K562 (cell line): ENCODE results near the gene DKKL1. TPM values are rescaled to one million over a fixed set of nuclear protein-coding genes. Genes with fewer than 3 reads are reported as not detected.

Experiments
- CBX2 ChIP-seq: fragments of 200-600 bp; sonication (generic); IDR thresholded peaks from one replicate; pipeline ENCODE4 v1.6.1; 2012; ENCODE audit warnings: mild to moderate bottlenecking, low read length, inconsistent platforms; ENCODE audit not compliant: insufficient read depth, poor library complexity, severe bottlenecking
- CHCHD3 ChIP-seq: fragments of 250-450 bp; sonication (Bioruptor Pico); IDR thresholded peaks from 2 replicates; pipeline ENCODE4 v2.1.2; 2022; ENCODE audit warnings: mild to moderate bottlenecking
- CREBBP ChIP-seq: IDR thresholded peaks from one replicate; pipeline ENCODE4 v1.6.1; 2012; ENCODE audit warnings: low read depth, mild to moderate bottlenecking, control low read depth, inconsistent platforms, low read length
- FOXJ2 ChIP-seq: fragments of 200-800 bp; sonication (Bioruptor generic); IDR thresholded peaks from 2 replicates; pipeline ENCODE4 v1.6.1; 2016; ENCODE audit warnings: missing genetic modification characterization, missing compliant biosample characterization
- GABPB2 ChIP-seq: fragments of 250-450 bp; sonication (Bioruptor Pico); conservative IDR thresholded peaks from 2 replicates; pipeline ENCODE4 v1.5.1; 2021; ENCODE audit warnings: mild to moderate bottlenecking
- SMARCB1 ChIP-seq: IDR thresholded peaks from 2 replicates; pipeline ENCODE4 v1.6.1; 2011; ENCODE audit warnings: improper control_type of control experiment, low read depth; ENCODE audit not compliant: insufficient read length
- ZNF584 ChIP-seq: fragments of 200-800 bp; sonication (Bioruptor generic); IDR thresholded peaks from 2 replicates; pipeline ENCODE4 v1.6.1; 2016; ENCODE audit warnings: low read depth, mild to moderate bottlenecking, missing genetic modification characterization, missing compliant biosample characterization
- ZNF699 ChIP-seq: fragments of 250-450 bp; sonication (Bioruptor Pico); IDR thresholded peaks from 2 replicates; pipeline ENCODE4 v1.8.0; 2021; ENCODE audit warnings: mild to moderate bottlenecking, moderate library complexity; ENCODE audit not compliant: insufficient replicate concordance
- polyA plus RNA-seq, 8 experiments: library from polyadenylated mRNA; depleted of rRNA in 4 of 8; stranded (reverse) in 5 of 8; unstranded in 3 of 8; fragments of >200 nt; fragmentation: Nextera tagmentation in 2 of 8; fragmentation: Illumina TruSeq in 1 of 8; extraction: Ambion mirVana in 2 of 8; extraction: Trizol in 1 of 8; gene quantifications; 2 replicates each; pipeline versions ENCODE4 v1.2.1 to v1.2.3, GENCODE V29; 2011 to 2014; ENCODE audit warnings: inconsistent platforms in 1 of 8, missing spikeins in 1 of 8
- total RNA-seq, 7 experiments: library from RNA; depleted of rRNA in 6 of 7; stranded (reverse); fragments of >200 nt in 6 of 7; fragmentation: Illumina TruSeq in 2 of 7; extraction: Trizol in 2 of 7; gene quantifications; 2 replicates each; pipeline versions ENCODE4 v1.2.1 to v1.2.3, GENCODE V29; 2011 to 2021; ENCODE audit warnings: low replicate concordance in 1 of 7
- TF ChIP-seq, protein P1 (sequence below): fragments of 250-450 bp; sonication (Bioruptor Pico); IDR thresholded peaks from 2 replicates; pipeline ENCODE4 v1.4.0; 2020; ENCODE audit warnings: mild to moderate bottlenecking, moderate library complexity, borderline replicate concordance
- TF ChIP-seq, protein P2 (sequence below): fragments of 150-350 bp; conservative IDR thresholded peaks from 2 replicates; pipeline ENCODE4 v1.6.1; 2014; ENCODE audit warnings: low read length
- TF ChIP-seq, protein P3 (sequence below), 2 experiments: fragments of 450-650 bp; IDR thresholded peaks; 2 replicates each; pipeline ENCODE4 v1.6.1; 2018; ENCODE audit warnings: mild to moderate bottlenecking in 2 of 2, low read depth in 1 of 2; ENCODE audit not compliant: partially characterized antibody in 2 of 2
- TF ChIP-seq, protein P4 (sequence below), 3 experiments: IDR thresholded peaks in 2 of 3; conservative IDR thresholded peaks in 1 of 3; 2 replicates each; pipeline ENCODE4 v1.5.1; 2011 to 2012; ENCODE audit warnings: low read length in 3 of 3, mild to moderate bottlenecking in 3 of 3, control low read depth in 2 of 3, improper control_type of control experiment in 1 of 3, inconsistent platforms in 1 of 3, low read depth in 1 of 3, mixed read lengths in 1 of 3, moderate library complexity in 1 of 3; ENCODE audit not compliant: insufficient read depth in 2 of 3
- TF ChIP-seq, protein P5 (sequence below): fragments of 450-650 bp; IDR thresholded peaks from one replicate; pipeline ENCODE4 v1.6.1; 2018; ENCODE audit warnings: mild to moderate bottlenecking, moderate library complexity; ENCODE audit not compliant: partially characterized antibody

DKKL1 gene
- total and polyA plus RNA-seq, 9 of the 15 experiments (the other 6 are each of a cell fraction or from before 2014, with no cell fraction given) = 0.15 to 1.7 (median 0.52) TPM

DNA sequence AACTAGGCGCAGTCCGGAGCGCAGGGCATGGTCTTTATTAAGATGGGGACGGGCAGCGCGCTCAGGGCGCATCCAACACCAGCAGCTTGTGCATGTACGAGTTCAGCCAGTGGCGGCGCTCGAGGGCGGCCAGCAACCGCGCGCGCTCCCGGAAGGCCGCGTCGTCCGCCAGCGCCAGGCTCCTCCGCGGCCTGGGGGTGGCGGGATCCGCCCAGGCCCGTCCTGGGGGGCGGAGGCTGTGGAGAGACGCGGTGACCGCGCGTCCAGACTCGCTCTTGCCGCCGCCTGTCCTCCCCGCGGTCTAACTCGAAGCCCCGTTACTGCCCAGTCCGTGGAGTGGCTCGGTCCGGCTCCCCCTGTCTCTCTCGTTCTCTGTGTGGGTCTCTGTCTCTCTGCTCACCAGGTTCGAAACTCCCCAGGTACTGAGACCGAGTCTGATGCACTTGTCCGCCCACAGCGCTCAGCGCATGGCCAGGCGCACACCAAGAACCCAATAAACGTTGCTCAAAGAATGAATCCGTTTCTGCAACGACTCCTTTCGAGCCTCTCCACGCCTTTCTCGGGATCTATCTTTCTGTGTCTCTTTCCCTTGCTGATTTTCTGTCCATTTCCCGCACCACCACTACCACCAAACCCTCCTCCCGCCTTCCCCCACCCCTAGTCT lies 58.9 kb downstream of the DKKL1 start (continued):
- TF ChIP-seq, protein P1, sequence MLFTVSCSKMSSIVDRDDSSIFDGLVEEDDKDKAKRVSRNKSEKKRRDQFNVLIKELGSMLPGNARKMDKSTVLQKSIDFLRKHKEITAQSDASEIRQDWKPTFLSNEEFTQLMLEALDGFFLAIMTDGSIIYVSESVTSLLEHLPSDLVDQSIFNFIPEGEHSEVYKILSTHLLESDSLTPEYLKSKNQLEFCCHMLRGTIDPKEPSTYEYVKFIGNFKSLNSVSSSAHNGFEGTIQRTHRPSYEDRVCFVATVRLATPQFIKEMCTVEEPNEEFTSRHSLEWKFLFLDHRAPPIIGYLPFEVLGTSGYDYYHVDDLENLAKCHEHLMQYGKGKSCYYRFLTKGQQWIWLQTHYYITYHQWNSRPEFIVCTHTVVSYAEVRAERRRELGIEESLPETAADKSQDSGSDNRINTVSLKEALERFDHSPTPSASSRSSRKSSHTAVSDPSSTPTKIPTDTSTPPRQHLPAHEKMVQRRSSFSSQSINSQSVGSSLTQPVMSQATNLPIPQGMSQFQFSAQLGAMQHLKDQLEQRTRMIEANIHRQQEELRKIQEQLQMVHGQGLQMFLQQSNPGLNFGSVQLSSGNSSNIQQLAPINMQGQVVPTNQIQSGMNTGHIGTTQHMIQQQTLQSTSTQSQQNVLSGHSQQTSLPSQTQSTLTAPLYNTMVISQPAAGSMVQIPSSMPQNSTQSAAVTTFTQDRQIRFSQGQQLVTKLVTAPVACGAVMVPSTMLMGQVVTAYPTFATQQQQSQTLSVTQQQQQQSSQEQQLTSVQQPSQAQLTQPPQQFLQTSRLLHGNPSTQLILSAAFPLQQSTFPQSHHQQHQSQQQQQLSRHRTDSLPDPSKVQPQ = no peak
- TF ChIP-seq ZNF699 (CRISPR knock-in tag) = no peak
- TF ChIP-seq, protein P2, sequence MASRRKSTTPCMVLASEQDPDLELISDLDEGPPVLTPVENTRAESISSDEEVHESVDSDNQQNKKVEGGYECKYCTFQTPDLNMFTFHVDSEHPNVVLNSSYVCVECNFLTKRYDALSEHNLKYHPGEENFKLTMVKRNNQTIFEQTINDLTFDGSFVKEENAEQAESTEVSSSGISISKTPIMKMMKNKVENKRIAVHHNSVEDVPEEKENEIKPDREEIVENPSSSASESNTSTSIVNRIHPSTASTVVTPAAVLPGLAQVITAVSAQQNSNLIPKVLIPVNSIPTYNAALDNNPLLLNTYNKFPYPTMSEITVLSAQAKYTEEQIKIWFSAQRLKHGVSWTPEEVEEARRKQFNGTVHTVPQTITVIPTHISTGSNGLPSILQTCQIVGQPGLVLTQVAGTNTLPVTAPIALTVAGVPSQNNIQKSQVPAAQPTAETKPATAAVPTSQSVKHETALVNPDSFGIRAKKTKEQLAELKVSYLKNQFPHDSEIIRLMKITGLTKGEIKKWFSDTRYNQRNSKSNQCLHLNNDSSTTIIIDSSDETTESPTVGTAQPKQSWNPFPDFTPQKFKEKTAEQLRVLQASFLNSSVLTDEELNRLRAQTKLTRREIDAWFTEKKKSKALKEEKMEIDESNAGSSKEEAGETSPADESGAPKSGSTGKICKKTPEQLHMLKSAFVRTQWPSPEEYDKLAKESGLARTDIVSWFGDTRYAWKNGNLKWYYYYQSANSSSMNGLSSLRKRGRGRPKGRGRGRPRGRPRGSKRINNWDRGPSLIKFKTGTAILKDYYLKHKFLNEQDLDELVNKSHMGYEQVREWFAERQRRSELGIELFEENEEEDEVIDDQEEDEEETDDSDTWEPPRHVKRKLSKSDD = no peak
- no peak for TF ChIP-seq CREBBP
- TF ChIP-seq SMARCB1 = no peak
- no peak for TF ChIP-seq CHCHD3 (CRISPR knock-in tag)
- TF ChIP-seq FOXJ2 (tag) = no peak
- TF ChIP-seq CBX2 = no peak
- TF ChIP-seq, protein P3, sequence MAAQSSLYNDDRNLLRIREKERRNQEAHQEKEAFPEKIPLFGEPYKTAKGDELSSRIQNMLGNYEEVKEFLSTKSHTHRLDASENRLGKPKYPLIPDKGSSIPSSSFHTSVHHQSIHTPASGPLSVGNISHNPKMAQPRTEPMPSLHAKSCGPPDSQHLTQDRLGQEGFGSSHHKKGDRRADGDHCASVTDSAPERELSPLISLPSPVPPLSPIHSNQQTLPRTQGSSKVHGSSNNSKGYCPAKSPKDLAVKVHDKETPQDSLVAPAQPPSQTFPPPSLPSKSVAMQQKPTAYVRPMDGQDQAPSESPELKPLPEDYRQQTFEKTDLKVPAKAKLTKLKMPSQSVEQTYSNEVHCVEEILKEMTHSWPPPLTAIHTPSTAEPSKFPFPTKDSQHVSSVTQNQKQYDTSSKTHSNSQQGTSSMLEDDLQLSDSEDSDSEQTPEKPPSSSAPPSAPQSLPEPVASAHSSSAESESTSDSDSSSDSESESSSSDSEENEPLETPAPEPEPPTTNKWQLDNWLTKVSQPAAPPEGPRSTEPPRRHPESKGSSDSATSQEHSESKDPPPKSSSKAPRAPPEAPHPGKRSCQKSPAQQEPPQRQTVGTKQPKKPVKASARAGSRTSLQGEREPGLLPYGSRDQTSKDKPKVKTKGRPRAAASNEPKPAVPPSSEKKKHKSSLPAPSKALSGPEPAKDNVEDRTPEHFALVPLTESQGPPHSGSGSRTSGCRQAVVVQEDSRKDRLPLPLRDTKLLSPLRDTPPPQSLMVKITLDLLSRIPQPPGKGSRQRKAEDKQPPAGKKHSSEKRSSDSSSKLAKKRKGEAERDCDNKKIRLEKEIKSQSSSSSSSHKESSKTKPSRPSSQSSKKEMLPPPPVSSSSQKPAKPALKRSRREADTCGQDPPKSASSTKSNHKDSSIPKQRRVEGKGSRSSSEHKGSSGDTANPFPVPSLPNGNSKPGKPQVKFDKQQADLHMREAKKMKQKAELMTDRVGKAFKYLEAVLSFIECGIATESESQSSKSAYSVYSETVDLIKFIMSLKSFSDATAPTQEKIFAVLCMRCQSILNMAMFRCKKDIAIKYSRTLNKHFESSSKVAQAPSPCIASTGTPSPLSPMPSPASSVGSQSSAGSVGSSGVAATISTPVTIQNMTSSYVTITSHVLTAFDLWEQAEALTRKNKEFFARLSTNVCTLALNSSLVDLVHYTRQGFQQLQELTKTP (IDR thresholded peaks at IDR 0.05; ENCODE audit: low read depth in 1 of 2, partially characterized antibody in 2 of 2) = no peak
- no peak for TF ChIP-seq GABPB2 (CRISPR knock-in tag)
- TF ChIP-seq, protein P4, sequence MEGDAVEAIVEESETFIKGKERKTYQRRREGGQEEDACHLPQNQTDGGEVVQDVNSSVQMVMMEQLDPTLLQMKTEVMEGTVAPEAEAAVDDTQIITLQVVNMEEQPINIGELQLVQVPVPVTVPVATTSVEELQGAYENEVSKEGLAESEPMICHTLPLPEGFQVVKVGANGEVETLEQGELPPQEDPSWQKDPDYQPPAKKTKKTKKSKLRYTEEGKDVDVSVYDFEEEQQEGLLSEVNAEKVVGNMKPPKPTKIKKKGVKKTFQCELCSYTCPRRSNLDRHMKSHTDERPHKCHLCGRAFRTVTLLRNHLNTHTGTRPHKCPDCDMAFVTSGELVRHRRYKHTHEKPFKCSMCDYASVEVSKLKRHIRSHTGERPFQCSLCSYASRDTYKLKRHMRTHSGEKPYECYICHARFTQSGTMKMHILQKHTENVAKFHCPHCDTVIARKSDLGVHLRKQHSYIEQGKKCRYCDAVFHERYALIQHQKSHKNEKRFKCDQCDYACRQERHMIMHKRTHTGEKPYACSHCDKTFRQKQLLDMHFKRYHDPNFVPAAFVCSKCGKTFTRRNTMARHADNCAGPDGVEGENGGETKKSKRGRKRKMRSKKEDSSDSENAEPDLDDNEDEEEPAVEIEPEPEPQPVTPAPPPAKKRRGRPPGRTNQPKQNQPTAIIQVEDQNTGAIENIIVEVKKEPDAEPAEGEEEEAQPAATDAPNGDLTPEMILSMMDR (IDR thresholded peaks at IDR 0.05 in 2 of 3, conservative IDR thresholded peaks at IDR 0.05 in 1 of 3; ENCODE audit: insufficient read depth in 2 of 3, low read depth in 1 of 3, low read length in 3 of 3) = peak; percentile 79 to 90 (median 83)
- TF ChIP-seq, protein P5, sequence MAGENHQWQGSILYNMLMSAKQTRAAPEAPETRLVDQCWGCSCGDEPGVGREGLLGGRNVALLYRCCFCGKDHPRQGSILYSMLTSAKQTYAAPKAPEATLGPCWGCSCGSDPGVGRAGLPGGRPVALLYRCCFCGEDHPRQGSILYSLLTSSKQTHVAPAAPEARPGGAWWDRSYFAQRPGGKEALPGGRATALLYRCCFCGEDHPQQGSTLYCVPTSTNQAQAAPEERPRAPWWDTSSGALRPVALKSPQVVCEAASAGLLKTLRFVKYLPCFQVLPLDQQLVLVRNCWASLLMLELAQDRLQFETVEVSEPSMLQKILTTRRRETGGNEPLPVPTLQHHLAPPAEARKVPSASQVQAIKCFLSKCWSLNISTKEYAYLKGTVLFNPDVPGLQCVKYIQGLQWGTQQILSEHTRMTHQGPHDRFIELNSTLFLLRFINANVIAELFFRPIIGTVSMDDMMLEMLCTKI = no peak
- 0 out of 2 replicates have a peak, but pooled peaks have one; percentile 48 for TF ChIP-seq ZNF584 (CRISPR knock-in tag)
